NCI-H446 treated with DMSO at 0.1 percent for 48 hours (cell line): ENCODE measurements around the gene NABP2.
A peak's percentile ranks its signal among the peaks of the same experiment; 100 is the strongest.
"Not testable (repeated sequence)": the region's sequence is repeated elsewhere in the genome, so short reads cannot be mapped to it uniquely, and the experiment has no call there.

Experiments used
- DNase-seq: peaks from one replicate; lab custom pipeline; 2025; lab: John Stamatoyannopoulos, UW

The NABP2 gene

GRCh38 chr12:56224102-56224701 lies at the start of gene NABP2:
NABP2 (plus strand) TSS chr12:56224342; CDS start chr12:56224857, 515 bp downstream.
- peak; percentile 94 for DNase-seq

- no peak for DNase-seq
These were observed 45.8 kb upstream of the NABP2 start for GRCh38 chr12:56178347-56178746.

- no peak for DNase-seq
These were observed 37.2 kb upstream of the NABP2 start for GRCh38 chr12:56186957-56187356.

GRCh38 chr12:56188131-56188777 lies 35.9 kb upstream of the NABP2 start:
- no peak for DNase-seq

- DNase-seq: no peak
These were observed 35.4 kb upstream of the NABP2 start for GRCh38 chr12:56188778-56189098.

GRCh38 chr12:56189099-56189917 lies 34.8 kb upstream of the NABP2 start, which contains the start of gene SMARCC2:
SMARCC2 (minus strand) TSS chr12:56189483; CDS start chr12:56189461, 22 bp downstream.
- peak; percentile 75 for DNase-seq

GRCh38 chr12:56189918-56190694 lies 34.0 kb upstream of the NABP2 start:
- peak; percentile 64 for DNase-seq

GRCh38 chr12:56190695-56191155 lies 33.4 kb upstream of the NABP2 start:
- DNase-seq: no peak

- DNase-seq: no peak
These were observed 31.6 kb upstream of the NABP2 start for GRCh38 chr12:56192582-56192981.

GRCh38 chr12:56193025-56193578 lies 31.0 kb upstream of the NABP2 start:
- DNase-seq: peak; percentile 64

- DNase-seq: not testable (repeated sequence)
These were observed 27.2 kb upstream of the NABP2 start for GRCh38 chr12:56196818-56197550.

GRCh38 chr12:56197921-56198635 lies 26.1 kb upstream of the NABP2 start:
- no peak for DNase-seq

GRCh38 chr12:56198836-56199235 lies 25.3 kb upstream of the NABP2 start:
- DNase-seq: no peak

GRCh38 chr12:56202366-56202765 lies 21.8 kb upstream of the NABP2 start:
- DNase-seq: no peak

GRCh38 chr12:56202838-56203237 lies 21.3 kb upstream of the NABP2 start:
- no peak for DNase-seq

- no peak for DNase-seq
These were observed 19.9 kb upstream of the NABP2 start for GRCh38 chr12:56204275-56204674.

- DNase-seq: no peak
These were observed 18.7 kb upstream of the NABP2 start for GRCh38 chr12:56205445-56205844.

GRCh38 chr12:56206452-56207166 lies 17.5 kb upstream of the NABP2 start:
- no peak for DNase-seq

GRCh38 chr12:56208006-56208405 lies 16.1 kb upstream of the NABP2 start:
- no peak for DNase-seq

GRCh38 chr12:56212361-56212760 lies 11.8 kb upstream of the NABP2 start:
- no peak for DNase-seq
